Heart left ventricle (tissue), 13 donors: Measurements from ENCODE around the gene XXYLT1.

Source experiments
- CTCF ChIP-seq, 12 donors: fragments of 200-600 bp; sonication (generic) in 4 of 12; IDR thresholded peaks; one replicate each; pipeline versions ENCODE4 v1.5.0 to v1.8.0; 2018 to 2022; ENCODE audit warnings: antibody characterized with exemption in 12 of 12, mild to moderate bottlenecking in 5 of 12
- POLR2A ChIP-seq, 2 donors: fragments of 450-650 bp; IDR thresholded peaks; one replicate each; pipeline ENCODE4 v1.6.1; 2017; ENCODE audit warnings: antibody characterized with exemption in 2 of 2, mild to moderate bottlenecking in 2 of 2, moderate library complexity in 2 of 2
- donor health status: ischemic (EF 13 %, LVEDD 7.1; RV severe dilation, severe dysfunction).
- donor health status: DM: no; HTN: yes; CAD: no.
- donor health status: DM: no; HTN: no; CAD: no.
- donor health status: ischemic (EF 25% LVEDD 6.9; RV normal size, moderate dysfunction).
- donor health status: ischemic (EF 25% LVEDD 5.7; RV mildly dilated, moderate dysfunction).
- donor health status: ischemic (EF 35%, LVEDD 5.7; RV mildly dilated, moderate dysfunction).
- donor health status: nonischemic (EF 11% LVEDD 7.7; RV severe dilation, severe dysfunction).
- donor health status: DM: yes; HTN: yes; CAD: no.
- donor health status: PGD.
- donor health status: ischemic (EF 29% LVEDD 5.4; RV normal size, mild dysfunction).
- donor health status: nonischemic (EF 23%, LVEDD 6.1; RV moderate dilation, normal function).

- no peak for TF ChIP-seq POLR2A (IDR thresholded peaks at IDR 0.05)
- no peak for TF ChIP-seq CTCF (IDR thresholded peaks at IDR 0.05)
Observed at GRCh38 chr3:195227871-195228270, 43.1 kb downstream of the XXYLT1 start.
